HL-60/S4 (cell line): ENCODE results near the gene NMRAL1.

Experiments
- in situ Hi-C: fragments of 300-500 bp; cut with MboI; formaldehyde crosslinking; loops from 2 replicates; pipeline ENCODE4 v1.14.3; 2022; ENCODE audit warnings: low sequenced_read_pairs

NMRAL1 gene

GRCh38 chr16:4505356-4506147 lies 31.1 kb upstream of the NMRAL1 start:
- in situ Hi-C loops, result no loop called here

GRCh38 chr16:4501071-4501478 lies 26.6 kb upstream of the NMRAL1 start:
- in situ Hi-C loops, result no loop called here

GRCh38 chr16:4500272-4500671 lies 25.8 kb upstream of the NMRAL1 start:
- in situ Hi-C loops, result no loop called here

GRCh38 chr16:4499196-4499555 lies 24.8 kb upstream of the NMRAL1 start:
- in situ Hi-C loops, result no loop called here

GRCh38 chr16:4498546-4499195 lies 24.2 kb upstream of the NMRAL1 start:
- in situ Hi-C loops, result no loop called here

GRCh38 chr16:4496305-4496704 lies 21.9 kb upstream of the NMRAL1 start:
- in situ Hi-C loops, result no loop called here

- in situ Hi-C loops, result no loop called here
Observed at GRCh38 chr16:4495766-4496165, 21.3 kb upstream of the NMRAL1 start.

- in situ Hi-C loops, result no loop called here
Observed at GRCh38 chr16:4494746-4495490, 20.5 kb upstream of the NMRAL1 start.

- in situ Hi-C loops, result no loop called here
Observed at GRCh38 chr16:4491898-4492297, 17.5 kb upstream of the NMRAL1 start.

- in situ Hi-C loops, result no loop called here
Observed at GRCh38 chr16:4489030-4489429, 14.6 kb upstream of the NMRAL1 start.

GRCh38 chr16:4488499-4488967 lies 14.1 kb upstream of the NMRAL1 start:
- in situ Hi-C loops, result no loop called here

GRCh38 chr16:4487955-4488498 lies 13.6 kb upstream of the NMRAL1 start:
- in situ Hi-C loops, result no loop called here

GRCh38 chr16:4486126-4486893 lies 11.9 kb upstream of the NMRAL1 start:
- in situ Hi-C loops, result no loop called here

GRCh38 chr16:4481963-4482362 lies 7.5 kb upstream of the NMRAL1 start:
- in situ Hi-C loops, result no loop called here

GRCh38 chr16:4481526-4481925 lies 7.1 kb upstream of the NMRAL1 start:
- in situ Hi-C loops, result no loop called here

- in situ Hi-C loops, result no loop called here
Observed at GRCh38 chr16:4477966-4478365, 3.5 kb upstream of the NMRAL1 start.

- in situ Hi-C loops, result no loop called here
Observed at GRCh38 chr16:4475880-4476788, 1.7 kb upstream of the NMRAL1 start, which contains the start of gene HMOX2. Gene HMOX2 (plus strand): TSS chr16:4476398. CDS start chr16:4505525, 29,127 bp downstream.

- in situ Hi-C loops, result no loop called here
Observed at GRCh38 chr16:4472880-4473279, 1.5 kb downstream of the NMRAL1 start.

GRCh38 chr16:4471869-4472268 lies 2.6 kb downstream of the NMRAL1 start:
- in situ Hi-C loops, result no loop called here

GRCh38 chr16:4468972-4469371 lies 5.5 kb downstream of the NMRAL1 start:
- in situ Hi-C loops, result no loop called here
